Measurements from ENCODE around the gene SKI.

Gene SKI

GRCh38 chr1:2228694-2229036 lies 546 bp downstream of the SKI start:
- no peak for DNase-seq (ENCODE audit: low read depth)
- peak overlapping the region; percentile 72 for H3K4me3 ChIP-seq (ENCODE audit: low read depth, low read length)
- no peak for TF ChIP-seq CTCF (IDR thresholded peaks at IDR 0.05; ENCODE audit: low read depth, low read length, missing control alignments)

GRCh38 chr1:2229037-2229864 lies 1.1 kb downstream of the SKI start:
- no peak for DNase-seq (ENCODE audit: low read depth)
- TF ChIP-seq CTCF (IDR thresholded peaks at IDR 0.05; ENCODE audit: low read depth, low read length, missing control alignments), result peak; percentile 13
- peak overlapping the region; percentile 72 for H3K4me3 ChIP-seq (ENCODE audit: low read depth, low read length)

- peak overlapping the region; percentile 72 for H3K4me3 ChIP-seq (ENCODE audit: low read depth, low read length)
- no peak for TF ChIP-seq CTCF (IDR thresholded peaks at IDR 0.05; ENCODE audit: low read depth, low read length, missing control alignments)
- DNase-seq (ENCODE audit: low read depth), result no peak
These were observed 2.0 kb downstream of the SKI start for GRCh38 chr1:2229911-2230731.

- no peak for DNase-seq (ENCODE audit: low read depth)
- H3K4me3 ChIP-seq (ENCODE audit: low read depth, low read length), result peak overlapping the region; percentile 15
- no peak for TF ChIP-seq CTCF (IDR thresholded peaks at IDR 0.05; ENCODE audit: low read depth, low read length, missing control alignments)
These were observed 2.8 kb downstream of the SKI start for GRCh38 chr1:2230781-2231531.

- no peak overlapping the region for H3K4me3 ChIP-seq (ENCODE audit: low read depth, low read length)
- DNase-seq (ENCODE audit: low read depth), result no peak
- TF ChIP-seq CTCF (IDR thresholded peaks at IDR 0.05; ENCODE audit: low read depth, low read length, missing control alignments), result no peak
These were observed 3.6 kb downstream of the SKI start for GRCh38 chr1:2231532-2232254.

GRCh38 chr1:2232255-2232915 lies 4.3 kb downstream of the SKI start:
- DNase-seq (ENCODE audit: low read depth), result no peak
- no peak overlapping the region for H3K4me3 ChIP-seq (ENCODE audit: low read depth, low read length)
- TF ChIP-seq CTCF (IDR thresholded peaks at IDR 0.05; ENCODE audit: low read depth, low read length, missing control alignments), result no peak
